Endothelial cell of umbilical vein (primary cell): ENCODE results near the gene SEC62.

Source experiments
- GATA2 ChIP-seq: IDR thresholded peaks from 2 replicates; pipeline ENCODE4 v1.7.0; 2011; ENCODE audit warnings: low read depth, mild to moderate bottlenecking, moderate library complexity, mixed read lengths, low read length; ENCODE audit not compliant: insufficient read length, insufficient read depth
- POLR2A ChIP-seq: IDR thresholded peaks from 2 replicates; pipeline ENCODE4 v1.6.1; 2012; ENCODE audit warnings: low read depth, mild to moderate bottlenecking, control low read depth, low read length

GRCh38 chr3:169946336-169946735, 20.3 kb upstream of the SEC62 start:
- TF ChIP-seq GATA2 (no peak), POLR2A (no peak)
